ENCODE results near the gene GEMIN7.

The GEMIN7 gene

DNA sequence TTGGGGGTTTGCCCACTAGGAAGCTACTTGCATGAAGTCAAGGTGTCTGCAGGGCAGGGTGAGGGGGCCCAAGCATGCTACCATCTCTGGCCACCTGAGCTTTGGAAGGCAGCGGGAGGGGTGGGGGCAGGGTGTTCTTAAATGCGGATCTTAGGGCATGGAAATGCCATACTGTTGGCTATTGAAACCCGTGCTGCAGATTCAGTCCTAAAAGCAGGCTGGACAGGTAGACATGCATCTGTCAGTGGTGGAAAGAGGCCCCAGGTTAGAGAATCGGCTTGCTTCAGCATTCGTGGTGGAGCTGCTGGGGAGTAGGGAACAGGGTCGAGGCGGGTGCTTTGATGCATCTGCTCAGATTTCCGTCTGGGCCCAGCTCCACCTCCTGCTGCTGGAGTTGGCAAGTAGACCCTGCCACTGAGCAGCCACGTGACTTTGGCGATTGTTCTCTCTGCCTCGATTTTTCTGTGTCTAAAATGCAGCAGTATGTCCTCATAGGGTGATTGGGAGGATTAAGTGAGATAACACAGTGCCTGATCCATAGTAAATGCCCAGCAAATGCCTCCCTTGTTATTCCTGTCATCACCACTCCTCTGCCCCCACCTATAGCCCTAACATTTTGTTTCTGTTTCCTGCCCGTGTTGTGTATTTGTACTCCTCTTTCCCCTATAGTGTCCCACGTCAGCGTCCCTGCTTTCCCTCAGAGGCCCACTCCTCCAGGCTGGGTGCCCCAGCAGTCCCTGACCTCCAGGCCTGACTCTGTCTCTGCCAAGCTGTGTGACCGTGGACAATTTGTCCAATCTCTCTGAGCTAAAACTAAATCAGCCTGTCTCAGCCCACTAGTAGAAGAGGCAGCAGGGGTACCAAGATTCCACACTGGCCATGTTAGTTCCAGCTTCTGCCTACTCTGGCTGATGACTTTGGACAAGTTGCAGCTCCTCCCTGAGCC, 19.7 kb downstream of the GEMIN7 start:
- TF ChIP-seq YY1 (IDR thresholded peaks at IDR 0.05; ENCODE audit: low read depth): no peak
- TF ChIP-seq, protein P1, sequence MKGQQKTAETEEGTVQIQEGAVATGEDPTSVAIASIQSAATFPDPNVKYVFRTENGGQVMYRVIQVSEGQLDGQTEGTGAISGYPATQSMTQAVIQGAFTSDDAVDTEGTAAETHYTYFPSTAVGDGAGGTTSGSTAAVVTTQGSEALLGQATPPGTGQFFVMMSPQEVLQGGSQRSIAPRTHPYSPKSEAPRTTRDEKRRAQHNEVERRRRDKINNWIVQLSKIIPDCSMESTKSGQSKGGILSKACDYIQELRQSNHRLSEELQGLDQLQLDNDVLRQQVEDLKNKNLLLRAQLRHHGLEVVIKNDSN (IDR thresholded peaks at IDR 0.05): peak; percentile 82

DNA sequence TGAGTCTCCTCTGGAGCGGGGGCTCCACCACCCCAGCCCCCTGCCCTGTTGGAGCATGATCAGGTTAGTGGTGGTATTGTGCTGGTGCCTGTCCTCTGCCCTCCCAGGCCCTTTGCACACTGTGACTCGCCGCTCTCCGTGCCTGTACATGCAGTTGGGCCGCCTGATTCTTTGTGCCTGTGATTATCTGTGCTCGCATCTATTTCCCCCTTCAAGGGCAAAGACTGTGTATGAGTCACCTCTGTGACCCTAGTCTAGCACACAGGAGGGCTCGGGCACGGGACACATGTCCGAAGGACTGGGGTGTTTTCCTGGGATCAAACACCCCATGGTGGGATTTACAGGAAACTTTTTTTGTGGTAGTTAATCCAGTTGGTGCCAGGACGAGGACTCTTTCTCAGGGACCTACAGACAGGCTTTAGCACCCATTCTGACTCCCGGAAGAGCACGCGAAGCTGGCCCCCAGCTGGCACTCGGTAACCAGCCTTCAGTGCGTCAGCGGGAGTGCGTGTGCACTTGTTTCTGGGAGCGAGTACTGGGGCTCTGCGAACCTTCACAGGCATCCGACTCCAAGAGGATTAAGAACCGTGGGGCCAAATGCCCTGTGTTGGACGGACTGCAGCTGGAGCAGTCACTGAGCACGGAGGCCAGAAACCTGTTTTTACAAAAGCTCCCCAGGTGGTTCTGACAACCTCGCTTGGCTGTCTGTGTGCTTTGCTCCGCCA, 20.6 kb downstream of the GEMIN7 start:
- TF ChIP-seq EP300 (IDR thresholded peaks at IDR 0.05; ENCODE audit: borderline replicate concordance): no peak
- TF ChIP-seq CEBPB (IDR thresholded peaks at IDR 0.05): no peak
- TF ChIP-seq EGR1 (IDR thresholded peaks at IDR 0.05): no peak
- no peak for TF ChIP-seq TCF12 (IDR thresholded peaks at IDR 0.05; ENCODE audit: low read depth)
- no peak for TF ChIP-seq RAD21 (IDR thresholded peaks at IDR 0.05; ENCODE audit: low read depth)
- TF ChIP-seq, protein P1 (IDR thresholded peaks at IDR 0.05): no peak

GRCh38 chr19:45100201-45100600, 21.1 kb downstream of the GEMIN7 start:
- TF ChIP-seq TAF1 (IDR thresholded peaks at IDR 0.05; ENCODE audit: low read depth) (no peak), TCF12 (IDR thresholded peaks at IDR 0.05; ENCODE audit: low read depth) (no peak), RAD21 (IDR thresholded peaks at IDR 0.05; ENCODE audit: low read depth) (no peak)
- TF ChIP-seq, protein P1 (IDR thresholded peaks at IDR 0.05): no peak

GRCh38 chr19:45100846-45101252, 21.8 kb downstream of the GEMIN7 start:
- TF ChIP-seq EGR1 (IDR thresholded peaks at IDR 0.05) (no peak), CREB1 (IDR thresholded peaks at IDR 0.05; ENCODE audit: low read depth) (no peak), TAF1 (IDR thresholded peaks at IDR 0.05; ENCODE audit: low read depth) (no peak), TEAD4 (IDR thresholded peaks at IDR 0.05) (no peak), CEBPB (IDR thresholded peaks at IDR 0.05) (no peak)
- TF ChIP-seq, protein P2, sequence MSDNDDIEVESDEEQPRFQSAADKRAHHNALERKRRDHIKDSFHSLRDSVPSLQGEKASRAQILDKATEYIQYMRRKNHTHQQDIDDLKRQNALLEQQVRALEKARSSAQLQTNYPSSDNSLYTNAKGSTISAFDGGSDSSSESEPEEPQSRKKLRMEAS (IDR thresholded peaks at IDR 0.05): no peak

GRCh38 chr19:45101806-45102205, 22.7 kb downstream of the GEMIN7 start:
- TF ChIP-seq EGR1 (IDR thresholded peaks at IDR 0.05): no peak
- TF ChIP-seq REST (IDR thresholded peaks at IDR 0.05; ENCODE audit: low read depth): no peak
- TF ChIP-seq FOXM1 (IDR thresholded peaks at IDR 0.05; ENCODE audit: borderline replicate concordance, low read depth): no peak
- TF ChIP-seq, protein P1 (IDR thresholded peaks at IDR 0.05): no peak
- no peak for TF ChIP-seq ZBTB7A (IDR thresholded peaks at IDR 0.05; ENCODE audit: low read depth)
- no peak for TF ChIP-seq CEBPB (IDR thresholded peaks at IDR 0.05)

- TF ChIP-seq EP300 (IDR thresholded peaks at IDR 0.05; ENCODE audit: borderline replicate concordance) (no peak), FOXM1 (IDR thresholded peaks at IDR 0.05; ENCODE audit: borderline replicate concordance, low read depth) (no peak), YY1 (IDR thresholded peaks at IDR 0.05; ENCODE audit: low read depth) (no peak), TAF1 (IDR thresholded peaks at IDR 0.05; ENCODE audit: low read depth) (no peak), CREB1 (IDR thresholded peaks at IDR 0.05; ENCODE audit: low read depth) (no peak), ZBTB7A (IDR thresholded peaks at IDR 0.05; ENCODE audit: low read depth) (no peak), TEAD4 (IDR thresholded peaks at IDR 0.05) (no peak), RAD21 (IDR thresholded peaks at IDR 0.05; ENCODE audit: low read depth) (no peak), EGR1 (IDR thresholded peaks at IDR 0.05) (no peak), REST (IDR thresholded peaks at IDR 0.05; ENCODE audit: low read depth) (no peak), CEBPB (IDR thresholded peaks at IDR 0.05) (no peak), NFIC (IDR thresholded peaks at IDR 0.05) (no peak), TCF12 (IDR thresholded peaks at IDR 0.05; ENCODE audit: low read depth) (no peak)
- TF ChIP-seq, protein P1 (IDR thresholded peaks at IDR 0.05): no peak
- TF ChIP-seq, protein P2 (IDR thresholded peaks at IDR 0.05): no peak
Measured at GRCh38 chr19:45102481-45102880, 23.4 kb downstream of the GEMIN7 start.
